Sigmoid colon (tissue), 7 donors: Measurements from ENCODE around the gene FDXR. TPM values are rescaled to one million over a fixed set of nuclear protein-coding genes. Genes with fewer than 3 reads are reported as not detected.

ENCODE experiments used
- DNase-seq: peaks from one replicate; pipeline ENCODE4 v3.0.0-alpha.2; 2019
- H3K27ac ChIP-seq, 4 donors: fragments of 200-600 bp; sonication (generic); one replicate each; pipeline ENCODE4 v1.5.1; 2016 to 2019; ENCODE audit warnings: mild to moderate bottlenecking in 1 of 4
- H3K27me3 ChIP-seq, 3 donors: fragments of 200-600 bp; sonication (generic); one replicate each; pipeline ENCODE4 v1.5.1; 2019; ENCODE audit warnings: mild to moderate bottlenecking in 1 of 3
- H3K36me3 ChIP-seq, 4 donors: fragments of 200-600 bp; sonication (generic); one replicate each; pipeline ENCODE4 v1.5.1; 2016 to 2019
- H3K4me1 ChIP-seq, 4 donors: fragments of 200-600 bp; sonication (generic); one replicate each; pipeline ENCODE4 v1.5.1; 2017 to 2019
- H3K4me3 ChIP-seq, 4 donors: fragments of 200-600 bp; sonication (generic); one replicate each; pipeline ENCODE4 v1.5.1; 2017 to 2019; ENCODE audit warnings: mild to moderate bottlenecking in 2 of 4, moderate library complexity in 1 of 4
- H3K9me3 ChIP-seq, 4 donors: fragments of 200-600 bp in 3 of 4; sonication (generic) in 3 of 4; one replicate each; pipeline versions ENCODE4 v1.5.1 to v1.6.1; 2013 to 2019
- CTCF ChIP-seq, 4 experiments: fragments of 450-650 bp in 3 of 4; fragments of 200-600 bp in 1 of 4; IDR thresholded peaks; one replicate each; pipeline ENCODE4 v1.5.1; 2016 to 2019; ENCODE audit warnings: antibody characterized with exemption in 4 of 4, mild to moderate bottlenecking in 3 of 4, moderate library complexity in 2 of 4
- EP300 ChIP-seq, 4 donors: sonication (generic); formaldehyde crosslinking; IDR thresholded peaks; one replicate each; pipeline ENCODE4 v1.6.1; 2017; ENCODE audit warnings: antibody characterized with exemption in 4 of 4
- POLR2A ChIP-seq, 2 donors: fragments of 450-650 bp; IDR thresholded peaks; one replicate each; pipeline ENCODE4 v1.6.1; 2016; ENCODE audit warnings: antibody characterized with exemption in 2 of 2, mild to moderate bottlenecking in 2 of 2, moderate library complexity in 2 of 2
- POLR2AphosphoS5 ChIP-seq, 4 donors: sonication (generic); formaldehyde crosslinking; IDR thresholded peaks; one replicate each; pipeline ENCODE4 v1.6.1; 2017; ENCODE audit warnings: antibody characterized with exemption in 4 of 4
- WGBS, 2 donors: extraction: QIAGEN DNeasy Blood & Tissue Kit; methylation state at CpG; one replicate each; pipeline ENCODE4 v1.1.7; 2013; 5-methylcytosine and 5-hydroxymethylcytosine counted together
- intact Hi-C: fragments of 100-400 bp; cut with DNase I; formaldehyde crosslinking; loops from one replicate; pipeline ENCODE4 v1.15.1; 2023
- polyA plus RNA-seq, 3 donors: library from polyadenylated mRNA; stranded (reverse); fragments of 200-250 nt; gene quantifications; one replicate each; pipeline ENCODE4 v1.2.3, GENCODE V29; 2013
- total RNA-seq, 4 donors: library from RNA; depleted of rRNA; stranded (reverse); fragments of >200 nt; gene quantifications; one replicate each; pipeline ENCODE4 v1.1.0, GENCODE V29; 2016
- donor health status: healthy with polysubstance abuse.
- donor health status: Bipolar disorder and iron deficiency.
- donor health status: healthy.

FDXR gene
- total and polyA plus RNA-seq, 7 donors: 3.0 to 26.9 (median 8.6) TPM

- intact Hi-C loops: loop anchor here (1.0 kb wide), 1 partner anchor 17 kb away; no protein-coding TSS in a partner anchor
- H3K27me3 ChIP-seq: peaks cover 0 to 8% (median 0%) of the 10 kb centered on the region in 3 donors
- H3K4me1 ChIP-seq: peaks cover 0 to 34% (median 31%) of the 10 kb centered on the region in 4 donors
- TF ChIP-seq POLR2A (IDR thresholded peaks at IDR 0.05) (no peak), POLR2AphosphoS5 (IDR thresholded peaks at IDR 0.05) (no peak), CTCF (IDR thresholded peaks at IDR 0.05) (no peak), EP300 (IDR thresholded peaks at IDR 0.05) (no peak)
- DNase-seq: no peak
- 40 to 45% methylated on average over 26 of the region's 26 CpGs for WGBS, 2 donors
- peak overlapping the region in 3 of 4 donors; percentile 43 to 46 (median 45) for H3K4me3 ChIP-seq
- no peaks in the 10 kb centered on the region for H3K9me3 ChIP-seq
- no peaks in the 10 kb centered on the region for H3K36me3 ChIP-seq
- no peak overlapping the region for H3K27ac ChIP-seq
Observed at GRCh38 chr17:74843352-74843627, 29.5 kb downstream of the FDXR start.

- TF ChIP-seq POLR2AphosphoS5 (IDR thresholded peaks at IDR 0.05) (no peak), EP300 (IDR thresholded peaks at IDR 0.05) (no peak), POLR2A (IDR thresholded peaks at IDR 0.05) (no peak), CTCF (IDR thresholded peaks at IDR 0.05) (peak in 3 of 4 experiments; percentile 12 to 58 (median 37))
- intact Hi-C loops: loop anchor here (1.0 kb wide), 1 partner anchor 18 kb away; no protein-coding TSS in a partner anchor
- Histone ChIP-seq H3K27ac (peak overlapping the region in 2 of 4 donors; percentile 42 to 67), H3K27me3 (peaks cover 0 to 8% (median 0%) of the 10 kb centered on the region in 3 donors), H3K4me3 (peak overlapping the region in 3 of 4 donors; percentile 43 to 46 (median 45)), H3K4me1 (peaks cover 0 to 34% (median 31%) of the 10 kb centered on the region in 4 donors), H3K36me3 (peaks cover 0 to under 1% (median 0%) of the 10 kb centered on the region in 4 donors), H3K9me3 (no peaks in the 10 kb centered on the region)
- DNase-seq: no peak
- WGBS, 2 donors: 4 to 5% methylated on average over 88 of the region's 88 CpGs
Observed at GRCh38 chr17:74842599-74843351, 30.0 kb downstream of the FDXR start.

GRCh38 chr17:74842146-74842598 is 30.6 kb downstream of the FDXR start:
- TF ChIP-seq POLR2AphosphoS5 (IDR thresholded peaks at IDR 0.05) (no peak), CTCF (IDR thresholded peaks at IDR 0.05) (no peak), POLR2A (IDR thresholded peaks at IDR 0.05) (no peak), EP300 (IDR thresholded peaks at IDR 0.05) (no peak)
- Histone ChIP-seq H3K4me3 (peak overlapping the region in 3 of 4 donors; percentile 43 to 46 (median 45)), H3K36me3 (peaks cover 0 to 7% (median 0%) of the 10 kb centered on the region in 4 donors), H3K9me3 (no peaks in the 10 kb centered on the region), H3K27me3 (peaks cover 0 to 8% (median 0%) of the 10 kb centered on the region in 3 donors), H3K27ac (peak overlapping the region in 2 of 4 donors; percentile 42 to 67), H3K4me1 (peaks cover 0 to 34% (median 31%) of the 10 kb centered on the region in 4 donors)
- intact Hi-C loops: no loop called here
- WGBS, 2 donors: 34 to 70% methylated on average over 8 of the region's 8 CpGs
- DNase-seq: no peak

GRCh38 chr17:74840989-74841666 is 31.7 kb downstream of the FDXR start:
- H3K27ac ChIP-seq: peak overlapping the region; percentile 47 to 67 (median 58)
- 42 to 58% methylated on average over 13 of the region's 13 CpGs for WGBS, 2 donors
- H3K27me3 ChIP-seq: peaks cover 0 to 8% (median 0%) of the 10 kb centered on the region in 3 donors

More at GRCh38 chr17:74840989-74841666, 31.7 kb downstream of the FDXR start:
- intact Hi-C loops: no loop called here
- H3K9me3 ChIP-seq: no peaks in the 10 kb centered on the region
- H3K4me3 ChIP-seq: no peak overlapping the region
- peaks cover 0 to 17% (median 0%) of the 10 kb centered on the region in 4 donors for H3K36me3 ChIP-seq
- peaks cover 0 to 34% (median 31%) of the 10 kb centered on the region in 4 donors for H3K4me1 ChIP-seq
- peak; percentile 85 for DNase-seq
- TF ChIP-seq EP300 (IDR thresholded peaks at IDR 0.05): no peak
- TF ChIP-seq POLR2A (IDR thresholded peaks at IDR 0.05): no peak
- TF ChIP-seq POLR2AphosphoS5 (IDR thresholded peaks at IDR 0.05): peak in 1 of 4 donors; percentile 19
- TF ChIP-seq CTCF (IDR thresholded peaks at IDR 0.05): no peak
